IMR-90 (cell line): ENCODE measurements around the gene SYS1. TPM values are rescaled to one million over a fixed set of nuclear protein-coding genes. Genes with fewer than 3 reads are reported as not detected.

Source experiments
- ATAC-seq: fragments of 200-7000 bp; cut with Tn5 transposase; 2 replicates; pipeline ENCODE4 v1.9.1; 2020; ENCODE audit warnings: low read depth, mild to moderate bottlenecking, moderate library complexity
- BruUV-seq: library from RNA; stranded (reverse); fragments of 400-500 nt; replicated peaks from 2 replicates; lab custom pipeline; 2021; lab: Mats Ljungman, UMichigan
- CTCF ChIA-PET: fragments of 300-600 bp; formaldehyde crosslinking; extraction: SDS; loops from one replicate; lab custom pipeline; 2021; ENCODE audit warnings: antibody characterized with exemption; lab: Yijun Ruan, JAX
- POLR2A ChIA-PET: fragments of 300-600 bp; sonication (Branson Sonifier 250); formaldehyde crosslinking; loops from one replicate; lab custom pipeline; 2022; ENCODE audit warnings: antibody characterized with exemption; ENCODE audit not compliant: unreplicated experiment; lab: Charles Lee
- DNase-seq: peaks from one replicate; pipeline ENCODE4 v3.0.0; 2013
- H2AFZ ChIP-seq: replicated peaks from 2 replicates; pipeline ENCODE3; 2013; ENCODE audit warnings: low read length, mild to moderate bottlenecking; ENCODE audit not compliant: poor library complexity
- H2AK5ac ChIP-seq: 2 replicates; pipeline ENCODE4 v1.6.1; 2013; ENCODE audit warnings: low read depth, low read length, inconsistent platforms
- H2AK9ac ChIP-seq: replicated peaks from 2 replicates; pipeline ENCODE3; 2013; ENCODE audit warnings: mild to moderate bottlenecking, low read depth, low read length, moderate library complexity; ENCODE audit not compliant: poor library complexity
- H2BK120ac ChIP-seq: 2 replicates; pipeline ENCODE4 v1.6.1; 2013; ENCODE audit warnings: low read depth, low read length, inconsistent platforms
- H2BK15ac ChIP-seq: 3 replicates; pipeline ENCODE4 v1.6.1; 2013; ENCODE audit warnings: low read depth, low read length, inconsistent platforms
- H2BK20ac ChIP-seq: 2 replicates; pipeline ENCODE4 v1.6.1; 2013; ENCODE audit warnings: low read depth, mild to moderate bottlenecking, inconsistent platforms, low read length, moderate library complexity
- H2BK5ac ChIP-seq: 2 replicates; pipeline ENCODE4 v1.6.1; 2013; ENCODE audit warnings: mild to moderate bottlenecking, low read depth, low read length, inconsistent platforms; ENCODE audit not compliant: poor library complexity, severe bottlenecking
- H3K14ac ChIP-seq: replicated peaks from 2 replicates; pipeline ENCODE4 v1.6.1; 2013; ENCODE audit warnings: low read depth, low read length, inconsistent platforms
- H3K18ac ChIP-seq: 2 replicates; pipeline ENCODE4 v1.6.1; 2013; ENCODE audit warnings: low read depth, low read length, control low read depth
- H3K23ac ChIP-seq: 2 replicates; pipeline ENCODE4 v1.6.1; 2013; ENCODE audit warnings: low read depth, low read length, inconsistent platforms
- H3K27ac ChIP-seq: 2 replicates; pipeline ENCODE4 v1.5.1; 2013; ENCODE audit warnings: mild to moderate bottlenecking, control low read depth, low read length; ENCODE audit not compliant: insufficient read depth
- H3K27me3 ChIP-seq: 2 replicates; pipeline ENCODE4 v1.6.1; 2013; ENCODE audit warnings: low read length; ENCODE audit not compliant: control insufficient read depth, insufficient read depth
- H3K36me3 ChIP-seq: 2 replicates; pipeline ENCODE4 v1.6.1; 2013; ENCODE audit warnings: low read length, mixed read lengths; ENCODE audit not compliant: control insufficient read depth, insufficient read depth
- H3K4ac ChIP-seq: 2 replicates; pipeline ENCODE4 v1.6.1; 2013; ENCODE audit warnings: low read depth, low read length, inconsistent platforms
- H3K4me1 ChIP-seq: 2 replicates; pipeline ENCODE4 v1.6.1; 2013; ENCODE audit warnings: low read length, mixed read lengths; ENCODE audit not compliant: control insufficient read depth, insufficient read depth
- H3K4me2 ChIP-seq: 2 replicates; pipeline ENCODE4 v1.6.1; 2013; ENCODE audit warnings: low read depth, mild to moderate bottlenecking, control low read depth, low read length, moderate library complexity
- H3K4me3 ChIP-seq: 2 replicates; pipeline ENCODE4 v1.5.1; 2013; ENCODE audit warnings: low read depth, mild to moderate bottlenecking, control low read depth, low read length, moderate library complexity; ENCODE audit not compliant: insufficient read depth
- H3K56ac ChIP-seq: 2 replicates; pipeline ENCODE4 v1.6.1; 2013; ENCODE audit warnings: low read length, inconsistent platforms; ENCODE audit not compliant: insufficient read depth; ENCODE audit errors: extremely low read depth
- H3K79me1 ChIP-seq, 2 experiments: 2 replicates each; pipeline ENCODE4 v1.6.1; 2013; ENCODE audit warnings: low read length in 2 of 2, inconsistent platforms in 1 of 2, low read depth in 1 of 2
- H3K9ac ChIP-seq: 2 replicates; pipeline ENCODE4 v1.6.1; 2013; ENCODE audit warnings: low read depth, low read length, control low read depth
- H3K9me1 ChIP-seq: 2 replicates; pipeline ENCODE4 v1.6.1; 2013; ENCODE audit warnings: low read length, inconsistent platforms; ENCODE audit not compliant: insufficient read depth
- H3K9me3 ChIP-seq: 2 replicates; pipeline ENCODE4 v1.6.1; 2013; ENCODE audit warnings: low read length; ENCODE audit not compliant: control insufficient read depth, insufficient read depth
- H4K20me1 ChIP-seq: 2 replicates; pipeline ENCODE4 v1.6.1; 2013; ENCODE audit warnings: low read length, inconsistent platforms; ENCODE audit not compliant: insufficient read depth
- H4K5ac ChIP-seq: 2 replicates; pipeline ENCODE4 v1.6.1; 2013; ENCODE audit warnings: mild to moderate bottlenecking, low read depth, low read length, control low read depth
- H4K8ac ChIP-seq, 2 experiments: 2 replicates each; pipeline ENCODE4 v1.6.1; 2013; ENCODE audit warnings: low read depth in 2 of 2, low read length in 2 of 2, control low read depth in 1 of 2, inconsistent platforms in 1 of 2
- H4K91ac ChIP-seq: 2 replicates; pipeline ENCODE4 v1.6.1; 2013; ENCODE audit warnings: low read depth, low read length, inconsistent platforms; ENCODE audit not compliant: insufficient read depth
- BHLHE40 ChIP-seq: fragments of 150-350 bp; IDR thresholded peaks from 2 replicates; pipeline ENCODE4 v1.6.1; 2016; ENCODE audit warnings: mild to moderate bottlenecking, low read depth, low read length
- CEBPB ChIP-seq: IDR thresholded peaks from 2 replicates; pipeline ENCODE4 v1.6.1; 2012; ENCODE audit warnings: low read depth, low read length, improper control_type of control experiment
- CHD1 ChIP-seq: IDR thresholded peaks from 2 replicates; pipeline ENCODE4 v1.6.1; 2012; ENCODE audit warnings: low read depth, low read length, improper control_type of control experiment
- CTCF ChIP-seq: conservative IDR thresholded peaks from 2 replicates; pipeline ENCODE4 v1.5.1; 2012; ENCODE audit warnings: mild to moderate bottlenecking, low read depth, low read length, improper control_type of control experiment
- FOS ChIP-seq: fragments of 150-350 bp; IDR thresholded peaks from 2 replicates; pipeline ENCODE4 v1.6.1; 2016; ENCODE audit warnings: low read depth, low read length
- MAFK ChIP-seq: IDR thresholded peaks from 2 replicates; pipeline ENCODE4 v1.6.1; 2012; ENCODE audit warnings: low read depth, low read length, improper control_type of control experiment
- MAZ ChIP-seq: IDR thresholded peaks from 2 replicates; pipeline ENCODE4 v1.6.1; 2012; ENCODE audit warnings: low read depth, mild to moderate bottlenecking, low read length, improper control_type of control experiment, moderate library complexity, borderline replicate concordance
- MXI1 ChIP-seq: IDR thresholded peaks from 2 replicates; pipeline ENCODE4 v1.6.1; 2012; ENCODE audit warnings: low read depth, mild to moderate bottlenecking, low read length, moderate library complexity, borderline replicate concordance
- NFE2L2 ChIP-seq: fragments of 150-350 bp; IDR thresholded peaks from 2 replicates; pipeline ENCODE4 v1.6.1; 2016; ENCODE audit warnings: low read depth, mild to moderate bottlenecking, low read length
- RAD21 ChIP-seq: IDR thresholded peaks from 2 replicates; pipeline ENCODE4 v1.6.1; 2012; ENCODE audit warnings: low read length, improper control_type of control experiment
- RCOR1 ChIP-seq: IDR thresholded peaks from 2 replicates; pipeline ENCODE4 v1.6.1; 2012; ENCODE audit warnings: mild to moderate bottlenecking, low read length, improper control_type of control experiment; ENCODE audit not compliant: insufficient replicate concordance
- RFX5 ChIP-seq: IDR thresholded peaks from 2 replicates; pipeline ENCODE4 v1.8.0; 2012; ENCODE audit warnings: low read depth, mild to moderate bottlenecking, low read length, moderate library complexity
- SMC3 ChIP-seq: fragments of 150-350 bp; IDR thresholded peaks from 2 replicates; pipeline ENCODE4 v1.6.1; 2016; ENCODE audit warnings: low read depth, mild to moderate bottlenecking, antibody characterized with exemption, low read length, moderate library complexity
- USF2 ChIP-seq: fragments of 150-350 bp; IDR thresholded peaks from 2 replicates; pipeline ENCODE4 v1.6.1; 2017; ENCODE audit warnings: mild to moderate bottlenecking, antibody characterized with exemption, low read length, low read depth
- WGBS, 2 experiments: methylation state at CpG; one replicate each; pipeline versions ENCODE4 v1.1.5 to v1.1.7; 2013; ENCODE audit warnings: missing lambda C conversion rate in 2 of 2; ENCODE audit not compliant: insufficient read length in 1 of 2; ENCODE audit errors: extremely low coverage in 2 of 2; 5-methylcytosine and 5-hydroxymethylcytosine counted together
- dilution Hi-C: fragments of 300-500 bp; cut with HindIII; formaldehyde crosslinking; loops from one replicate; pipeline ENCODE4 v1.14.3; 2018; ENCODE audit warnings: low sequenced_read_pairs; ENCODE audit not compliant: unreplicated experiment
- in situ Hi-C: fragments of 300-500 bp; cut with MboI; formaldehyde crosslinking; loops from 3 replicates; pipeline ENCODE4 v1.14.3; 2019; ENCODE audit warnings: low sequenced_read_pairs, inconsistent platforms, mixed read lengths
- intact Hi-C: fragments of 100-400 bp; cut with micrococcal nuclease; formaldehyde crosslinking; loops from 2 replicates; pipeline ENCODE4 v1.10.0; 2022
- polyA plus RNA-seq, 3 experiments: library from polyadenylated mRNA; depleted of rRNA; stranded (reverse); fragments of >200 nt; gene quantifications; 2 replicates each; pipeline ENCODE4 v1.2.3, GENCODE V29; 2012; ENCODE audit warnings: low replicate concordance in 1 of 3
- total RNA-seq: library from RNA; depleted of rRNA; stranded (reverse); fragments of >200 nt; gene quantifications from 2 replicates; pipeline ENCODE4 v1.2.3, GENCODE V29; 2012
- TF ChIP-seq, protein P1 (sequence below): fragments of 150-350 bp; IDR thresholded peaks from 2 replicates; pipeline ENCODE4 v1.6.1; 2016; ENCODE audit warnings: low read depth, mild to moderate bottlenecking, low read length, moderate library complexity, borderline replicate concordance

Gene SYS1
- total and polyA plus RNA-seq, 2 of the 4 experiments (the other 2 are of a cell fraction): 12.9 to 24.6 TPM

GRCh38 chr20:45409521-45410272 is 46.7 kb downstream of the SYS1 start:
- H4K20me1 ChIP-seq: no peaks in the 10 kb centered on the region
- H3K36me3 ChIP-seq: no peaks in the 10 kb centered on the region; the same call in 1 of the 2 replicates
- peaks cover 4% of the 10 kb centered on the region; the same call in 1 of the 2 replicates for H3K4me1 ChIP-seq
- ATAC-seq: no peak
- no peak overlapping the region for H3K4me2 ChIP-seq
- no peak overlapping the region for H3K4ac ChIP-seq
- no peak overlapping the region for H2BK20ac ChIP-seq
- no peak overlapping the region for H3K23ac ChIP-seq
- H2BK5ac ChIP-seq: no peak overlapping the region
- no peaks in the 10 kb centered on the region for H3K9me1 ChIP-seq
- peaks cover 0 to 10% of the 10 kb centered on the region in 2 experiments; a peak in 3 of 4 replicates for H3K79me1 ChIP-seq
- no peak overlapping the region for H2AFZ ChIP-seq
- dilution Hi-C loops: no loop called here
- no peak overlapping the region for H3K56ac ChIP-seq
- no peak overlapping the region for H3K14ac ChIP-seq
- no peak overlapping the region for H2BK15ac ChIP-seq
- H3K27ac ChIP-seq: no peak overlapping the region
- H3K18ac ChIP-seq: no peak overlapping the region
- no TSS peak for BruUV-seq
- intact Hi-C loops: no loop called here
- no peak overlapping the region for H2BK120ac ChIP-seq
- in situ Hi-C loops: no loop called here
- ChIA-PET CTCF (no interaction called here), POLR2A (no interaction called here)
- H4K5ac ChIP-seq: no peak overlapping the region
- no peak overlapping the region for H4K8ac ChIP-seq
- no peak overlapping the region for H3K4me3 ChIP-seq
- no peaks in the 10 kb centered on the region for H3K9me3 ChIP-seq
- H4K91ac ChIP-seq: no peak overlapping the region
- WGBS, 2 experiments: 100% methylated on average over 1 of the region's 7 CpGs; no CpG with 5 or more reads in 1 of the 2 experiments
- no peak overlapping the region for H2AK5ac ChIP-seq
- no peaks in the 10 kb centered on the region for H3K27me3 ChIP-seq
- no peak overlapping the region for H2AK9ac ChIP-seq
- no peak for DNase-seq
- no peak overlapping the region for H3K9ac ChIP-seq
- no peak for TF ChIP-seq RFX5
- no peak for TF ChIP-seq CTCF
- no peak for TF ChIP-seq MAFK
- no peak for TF ChIP-seq RCOR1
- TF ChIP-seq BHLHE40: no peak
- no peak for TF ChIP-seq MAZ
- TF ChIP-seq NFE2L2: no peak
- no peak for TF ChIP-seq FOS
- no peak for TF ChIP-seq MXI1
- no peak for TF ChIP-seq USF2
- no peak for TF ChIP-seq CHD1
- no peak for TF ChIP-seq CEBPB
- no peak for TF ChIP-seq SMC3
- TF ChIP-seq RAD21: no peak
- TF ChIP-seq, protein P1, sequence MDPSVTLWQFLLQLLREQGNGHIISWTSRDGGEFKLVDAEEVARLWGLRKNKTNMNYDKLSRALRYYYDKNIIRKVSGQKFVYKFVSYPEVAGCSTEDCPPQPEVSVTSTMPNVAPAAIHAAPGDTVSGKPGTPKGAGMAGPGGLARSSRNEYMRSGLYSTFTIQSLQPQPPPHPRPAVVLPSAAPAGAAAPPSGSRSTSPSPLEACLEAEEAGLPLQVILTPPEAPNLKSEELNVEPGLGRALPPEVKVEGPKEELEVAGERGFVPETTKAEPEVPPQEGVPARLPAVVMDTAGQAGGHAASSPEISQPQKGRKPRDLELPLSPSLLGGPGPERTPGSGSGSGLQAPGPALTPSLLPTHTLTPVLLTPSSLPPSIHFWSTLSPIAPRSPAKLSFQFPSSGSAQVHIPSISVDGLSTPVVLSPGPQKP: no peak
